Measurements from ENCODE around the gene SNX21.
A peak's percentile ranks its signal among the peaks of the same experiment; 100 is the strongest.

The SNX21 gene

GRCh38 chr20:45883100-45883469 lies 49.5 kb downstream of the SNX21 start:
- DNase-seq: no peak

GRCh38 chr20:45886590-45887345 lies 53.2 kb downstream of the SNX21 start:
- no peak for DNase-seq

DNA sequence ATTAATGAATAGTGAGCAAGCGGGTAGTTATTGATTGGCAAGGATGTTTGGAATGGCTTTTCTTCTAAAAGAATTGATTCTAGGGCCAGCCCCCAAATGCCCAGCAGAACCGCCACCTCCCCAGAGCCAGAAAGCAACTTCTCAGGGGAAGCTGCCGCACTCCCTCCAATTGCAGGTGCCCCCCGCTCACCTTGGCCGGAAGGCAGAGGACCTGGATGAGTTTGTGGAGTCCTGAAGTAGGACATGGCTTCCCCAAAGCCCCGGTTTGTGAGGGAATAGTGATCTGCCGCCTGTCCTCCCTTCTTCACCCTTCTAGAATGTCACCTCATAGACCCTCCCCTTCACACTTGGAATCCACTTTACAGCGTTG lies 53.7 kb downstream of the SNX21 start, which contains the start of gene SPATA25:
TSS of gene SPATA25 (minus strand) at position 277 of the 370 bp plus-strand sequence. CDS start at position 245, 32 bp downstream.
- DNase-seq: no peak

DNA sequence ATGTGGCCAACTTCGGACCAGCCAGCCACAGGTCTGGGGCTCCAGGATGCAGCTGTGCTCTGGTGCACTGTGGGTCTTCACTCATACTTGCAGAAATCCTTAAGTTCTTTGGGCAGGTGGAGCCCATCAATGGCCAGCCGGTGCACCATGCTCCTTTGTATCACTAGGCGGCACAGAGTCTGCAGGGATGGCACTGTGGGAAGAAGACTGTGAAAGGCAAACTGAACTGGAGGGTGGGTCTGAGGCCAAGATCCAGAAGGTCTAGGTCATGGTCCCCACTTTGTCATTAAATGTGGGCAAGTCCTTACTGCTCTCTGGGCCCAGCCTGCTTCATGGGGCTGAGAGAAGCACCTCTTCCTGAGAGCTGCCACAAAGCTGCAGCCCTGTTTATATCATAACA lies 55.1 kb downstream of the SNX21 start:
- no peak for DNase-seq

DNA sequence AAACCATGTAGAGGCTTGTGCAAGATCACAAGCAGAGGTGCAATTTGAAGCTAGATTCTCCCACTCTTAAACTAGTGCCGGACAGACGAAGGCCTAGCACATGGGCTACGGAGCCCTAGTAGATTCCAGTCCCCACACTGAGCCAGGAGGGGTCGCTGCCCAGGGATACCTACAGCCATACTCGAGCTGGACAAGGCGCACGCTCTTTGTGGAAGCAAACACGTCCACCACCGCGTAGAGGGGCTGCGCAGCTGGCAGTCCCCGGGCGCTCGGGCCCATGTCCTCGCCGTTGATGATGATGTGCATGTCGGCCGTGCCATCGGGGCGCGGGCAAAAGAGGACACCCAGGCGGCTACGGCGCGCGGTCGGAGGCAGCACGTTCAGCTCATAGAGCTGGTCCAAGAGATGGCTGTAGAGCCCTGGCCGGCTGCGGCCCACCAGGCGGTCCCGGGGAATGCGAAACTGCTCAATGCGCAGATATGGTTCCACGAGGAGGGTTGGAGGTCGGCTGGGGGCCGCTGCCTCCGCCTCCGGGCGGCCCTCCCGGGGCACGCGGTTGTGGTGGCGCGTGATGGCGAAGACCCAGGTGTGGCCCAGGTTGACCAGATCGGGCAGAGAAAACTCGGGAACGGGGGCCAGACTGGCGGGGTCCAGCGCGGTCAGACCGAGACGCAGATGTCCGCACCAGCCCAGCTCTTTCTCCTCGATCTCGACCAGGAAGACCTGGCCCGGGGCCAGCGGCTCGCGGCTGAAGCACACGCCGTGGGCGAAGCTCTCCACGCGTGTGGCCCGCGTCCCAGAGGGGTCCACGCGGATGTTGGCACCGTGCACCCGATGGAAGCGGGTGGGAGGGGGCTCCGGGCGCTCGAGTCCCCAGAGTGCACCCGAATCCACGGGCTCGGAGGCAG lies 56.7 kb downstream of the SNX21 start:
- peak; percentile 54 for DNase-seq

GRCh38 chr20:45890985-45891983 lies 57.7 kb downstream of the SNX21 start, which contains the start of the genes CTSA and NEURL2:
Gene CTSA, plus strand, starts transcription at chr20:45891335. Its CDS starts 234 bp downstream, at chr20:45891569.
Gene NEURL2, minus strand, starts transcription at chr20:45891208. Its CDS starts 217 bp downstream, at chr20:45890991.
- peak; percentile 86 for DNase-seq

DNA sequence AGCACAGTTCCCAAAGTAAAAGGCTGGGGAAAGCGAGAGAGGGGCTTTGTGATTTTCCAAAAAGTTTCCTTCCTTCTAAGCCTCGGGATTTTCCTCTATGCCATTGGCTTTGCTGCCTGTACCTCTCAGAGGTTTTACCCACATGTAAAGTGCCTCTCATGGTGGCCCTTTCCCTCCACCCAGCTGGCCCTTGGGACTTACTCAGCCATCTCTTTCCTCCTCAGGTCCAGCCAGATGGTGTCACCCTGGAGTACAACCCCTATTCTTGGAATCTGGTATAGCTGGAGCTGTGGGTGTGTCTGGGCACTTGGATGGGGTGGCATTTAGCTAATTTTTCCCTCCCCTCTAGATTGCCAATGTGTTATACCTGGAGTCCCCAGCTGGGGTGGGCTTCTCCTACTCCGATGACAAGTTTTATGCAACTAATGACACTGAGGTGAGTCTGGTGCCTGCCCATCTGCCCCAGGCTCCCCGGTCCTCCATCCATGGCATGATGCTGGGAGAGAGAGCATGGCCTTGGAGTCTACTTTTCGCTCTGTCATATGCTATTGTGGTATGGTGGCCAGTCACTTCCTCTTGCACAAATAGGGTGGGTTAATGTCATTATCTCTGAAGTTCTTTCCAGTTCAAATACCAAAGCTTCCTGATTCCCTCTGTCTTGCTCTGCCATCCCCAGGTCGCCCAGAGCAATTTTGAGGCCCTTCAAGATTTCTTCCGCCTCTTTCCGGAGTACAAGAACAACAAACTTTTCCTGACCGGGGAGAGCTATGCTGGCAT lies 58.6 kb downstream of the SNX21 start:
- DNase-seq: peak; percentile 50

All from HCEC 1CT (cell line).